ENCODE results near the gene CUL4A. TPM values are rescaled to one million over a fixed set of nuclear protein-coding genes. Genes with fewer than 3 reads are reported as not detected.

Gene CUL4A
- total RNA-seq, 1 donor from 2014 or later: 63.0 TPM

DNA sequence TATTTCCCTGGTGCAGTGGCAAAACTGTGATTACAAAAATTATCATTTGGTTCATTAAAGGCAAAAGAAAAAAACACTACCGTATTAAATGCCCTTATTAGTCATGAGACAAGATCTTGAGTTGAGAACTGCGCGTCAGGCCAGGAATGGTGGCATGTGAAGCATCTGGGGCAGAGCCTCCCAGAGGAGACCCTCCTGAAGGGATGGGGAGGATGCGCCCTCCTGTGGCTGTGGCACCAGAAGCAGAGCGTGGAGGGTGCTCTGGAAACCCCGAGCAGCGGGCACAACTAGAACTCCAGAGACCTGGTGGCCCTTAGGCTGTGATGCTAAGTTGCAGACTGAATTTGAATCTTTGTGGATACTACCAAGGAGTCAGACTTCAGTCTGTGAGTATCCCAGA is 11.5 kb downstream of the CUL4A start:
- DNase-seq (ENCODE audit: low read depth, low spot score): no peak
- Mint-ChIP-seq H3K27me3 (ENCODE audit: low read depth) (no peaks in the 10 kb centered on the region), H3K4me3 (no peak overlapping the region), H3K27ac (ENCODE audit: unreplicated experiment) (no peak overlapping the region), H3K9me3 (no peaks in the 10 kb centered on the region), H3K4me1 (no peaks in the 10 kb centered on the region), H3K36me3 (ENCODE audit: low read depth) (peaks cover 12% of the 10 kb centered on the region)
- peak; percentile 16 for TF ChIP-seq CTCF (conservative IDR thresholded peaks at IDR 0.05)

GRCh38 chr13:113223070-113223469 is 13.7 kb downstream of the CUL4A start:
- Mint-ChIP-seq H3K9me3 (no peaks in the 10 kb centered on the region), H3K27me3 (ENCODE audit: low read depth) (no peaks in the 10 kb centered on the region), H3K27ac (ENCODE audit: unreplicated experiment) (no peak overlapping the region), H3K4me3 (no peak overlapping the region), H3K4me1 (no peaks in the 10 kb centered on the region), H3K36me3 (ENCODE audit: low read depth) (peaks cover 16% of the 10 kb centered on the region)
- no peak for DNase-seq (ENCODE audit: low read depth, low spot score)
- no peak for TF ChIP-seq CTCF (conservative IDR thresholded peaks at IDR 0.05)

GRCh38 chr13:113224486-113224885 is 15.1 kb downstream of the CUL4A start:
- TF ChIP-seq CTCF (conservative IDR thresholded peaks at IDR 0.05): no peak
- H3K27me3 Mint-ChIP-seq (ENCODE audit: low read depth): no peaks in the 10 kb centered on the region
- H3K36me3 Mint-ChIP-seq (ENCODE audit: low read depth): peaks cover 21% of the 10 kb centered on the region
- no peak for DNase-seq (ENCODE audit: low read depth, low spot score)
- no peak overlapping the region for H3K4me3 Mint-ChIP-seq
- H3K27ac Mint-ChIP-seq (ENCODE audit: unreplicated experiment): peak overlapping the region; percentile 47
- no peaks in the 10 kb centered on the region for H3K4me1 Mint-ChIP-seq
- H3K9me3 Mint-ChIP-seq: no peaks in the 10 kb centered on the region

DNA sequence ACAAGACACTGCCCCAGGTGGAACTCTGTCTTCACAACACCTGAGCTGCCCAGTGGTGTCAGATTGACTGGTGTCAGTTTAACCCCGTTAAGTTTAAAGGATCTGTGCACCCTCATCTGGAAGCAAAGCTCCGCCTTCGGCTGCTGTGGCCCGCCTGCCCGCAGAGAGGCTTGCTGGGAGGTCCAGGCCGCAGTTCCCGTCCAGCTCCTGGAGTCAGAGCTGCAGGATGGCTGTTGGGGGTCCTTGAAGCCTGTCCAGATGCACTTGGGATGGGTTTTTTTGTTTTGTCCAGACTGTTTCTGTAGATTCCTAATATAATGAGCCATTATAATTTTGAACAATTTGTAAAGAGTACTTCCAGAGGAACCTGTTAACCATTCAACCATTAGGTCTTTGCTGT is 16.1 kb downstream of the CUL4A start:
- Mint-ChIP-seq H3K9me3 (no peaks in the 10 kb centered on the region), H3K36me3 (ENCODE audit: low read depth) (peaks cover 22% of the 10 kb centered on the region), H3K27ac (ENCODE audit: unreplicated experiment) (no peak overlapping the region), H3K4me1 (no peaks in the 10 kb centered on the region), H3K4me3 (no peak overlapping the region), H3K27me3 (ENCODE audit: low read depth) (no peaks in the 10 kb centered on the region)
- no peak for TF ChIP-seq CTCF (conservative IDR thresholded peaks at IDR 0.05)
- no peak for DNase-seq (ENCODE audit: low read depth, low spot score)

DNA sequence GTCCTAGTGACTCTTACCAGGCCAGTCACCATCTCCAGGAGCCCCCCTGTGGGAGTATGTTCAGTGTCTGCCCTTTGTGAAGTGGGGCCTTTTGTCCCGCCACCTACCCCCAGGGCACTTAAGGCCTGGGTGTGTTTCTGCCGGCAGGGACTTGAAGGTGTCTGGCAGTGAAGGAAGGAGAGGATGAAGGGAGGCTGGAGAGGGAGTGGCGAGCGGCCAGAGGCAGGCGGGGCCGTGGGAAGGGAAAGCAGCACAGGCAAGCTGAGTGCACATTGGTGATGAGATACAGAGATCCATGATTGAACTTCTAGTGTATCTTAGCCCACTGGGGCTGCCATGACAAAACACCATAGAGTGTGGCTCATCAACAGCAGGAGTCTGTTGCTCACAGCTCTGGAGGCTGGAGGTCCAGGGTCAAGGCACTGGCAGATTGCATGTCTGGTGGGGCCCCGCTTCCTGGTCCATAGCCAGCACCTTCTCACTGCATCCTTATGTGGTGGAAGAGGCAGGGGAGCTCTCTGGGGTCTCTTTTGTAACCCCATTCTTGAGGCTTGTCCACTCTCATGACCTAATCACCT is 17.5 kb downstream of the CUL4A start:
- H3K36me3 Mint-ChIP-seq (ENCODE audit: low read depth): peaks cover 18% of the 10 kb centered on the region

More for the DNA sequence above, 17.5 kb downstream of the CUL4A start:
- H3K4me1 Mint-ChIP-seq: no peaks in the 10 kb centered on the region
- H3K27me3 Mint-ChIP-seq (ENCODE audit: low read depth): no peaks in the 10 kb centered on the region
- no peak for DNase-seq (ENCODE audit: low read depth, low spot score)
- H3K9me3 Mint-ChIP-seq: no peaks in the 10 kb centered on the region
- peak overlapping the region; percentile 65 for H3K27ac Mint-ChIP-seq (ENCODE audit: unreplicated experiment)
- no peak for TF ChIP-seq CTCF (conservative IDR thresholded peaks at IDR 0.05)
- H3K4me3 Mint-ChIP-seq: no peak overlapping the region
